ENCODE measurements around the gene SLC37A3.

DNA sequence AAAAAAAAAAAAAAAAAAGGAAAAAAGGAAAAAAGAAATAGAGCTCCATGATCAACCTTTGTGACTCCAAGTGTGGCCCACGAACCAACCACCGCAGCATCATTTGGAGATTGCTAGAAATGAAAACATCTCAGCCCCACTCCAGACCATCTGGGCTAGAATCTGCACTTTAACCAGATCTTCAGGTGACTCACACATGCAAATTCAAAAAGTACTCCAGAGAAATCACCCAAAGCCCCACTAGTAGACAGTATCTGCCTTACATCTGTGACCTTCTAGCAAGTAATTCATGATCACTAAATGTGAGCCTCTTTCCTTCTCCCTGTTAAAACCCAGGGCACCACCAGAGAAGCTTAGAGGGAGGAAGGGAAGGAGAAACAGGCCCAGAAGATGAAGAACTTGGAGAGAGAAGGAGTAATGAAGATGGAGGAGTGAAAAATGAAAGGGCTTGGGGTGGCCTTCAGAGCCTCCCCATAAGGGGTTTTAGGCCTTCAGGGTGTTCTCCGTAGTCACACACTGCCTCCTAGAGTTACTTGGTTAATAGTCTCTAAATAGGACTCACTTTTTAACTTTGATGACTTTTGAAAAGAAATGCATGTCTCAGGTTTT, 94.0 kb downstream of the SLC37A3 start:
- TF ChIP-seq, protein P1, sequence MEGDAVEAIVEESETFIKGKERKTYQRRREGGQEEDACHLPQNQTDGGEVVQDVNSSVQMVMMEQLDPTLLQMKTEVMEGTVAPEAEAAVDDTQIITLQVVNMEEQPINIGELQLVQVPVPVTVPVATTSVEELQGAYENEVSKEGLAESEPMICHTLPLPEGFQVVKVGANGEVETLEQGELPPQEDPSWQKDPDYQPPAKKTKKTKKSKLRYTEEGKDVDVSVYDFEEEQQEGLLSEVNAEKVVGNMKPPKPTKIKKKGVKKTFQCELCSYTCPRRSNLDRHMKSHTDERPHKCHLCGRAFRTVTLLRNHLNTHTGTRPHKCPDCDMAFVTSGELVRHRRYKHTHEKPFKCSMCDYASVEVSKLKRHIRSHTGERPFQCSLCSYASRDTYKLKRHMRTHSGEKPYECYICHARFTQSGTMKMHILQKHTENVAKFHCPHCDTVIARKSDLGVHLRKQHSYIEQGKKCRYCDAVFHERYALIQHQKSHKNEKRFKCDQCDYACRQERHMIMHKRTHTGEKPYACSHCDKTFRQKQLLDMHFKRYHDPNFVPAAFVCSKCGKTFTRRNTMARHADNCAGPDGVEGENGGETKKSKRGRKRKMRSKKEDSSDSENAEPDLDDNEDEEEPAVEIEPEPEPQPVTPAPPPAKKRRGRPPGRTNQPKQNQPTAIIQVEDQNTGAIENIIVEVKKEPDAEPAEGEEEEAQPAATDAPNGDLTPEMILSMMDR (IDR thresholded peaks at IDR 0.05), result peak; percentile 33 to 59 (median 50)
- TF ChIP-seq POLR2A (IDR thresholded peaks at IDR 0.05), result no peak

Data from heart left ventricle (tissue), 13 donors.